Mesenteric fat pad (tissue), 1 donor: Measurements from ENCODE around the gene TGOLN2. TPM values are rescaled to one million over a fixed set of nuclear protein-coding genes. Genes with fewer than 3 reads are reported as not detected.

Experiments used
- total RNA-seq: library from RNA; stranded (reverse); fragmentation: NEBNext Ultra II Directional; extraction: Animal tissue kit (Norgen Biotek cat#: 25700); gene quantifications from one replicate; pipeline ENCODE4 v1.2.1, GENCODE V29; 2021
- donor health status: DM: yes; HTN: yes; CAD: no.

TGOLN2 gene
- total RNA-seq, 1 donor from 2014 or later: 128 TPM

Other genes starting within 250 kb of the TGOLN2 start
- gene TCF7L1, start 194.6 kb downstream of the TGOLN2 start, total RNA-seq: 27.8 TPM
- gene RETSAT, start 26.5 kb upstream of the TGOLN2 start, total RNA-seq: 554 TPM
- gene ELMOD3, start 26.8 kb upstream of the TGOLN2 start, total RNA-seq: 47.7 TPM
- 124 TPM for gene CAPG, start 82.4 kb upstream of the TGOLN2 start, total RNA-seq
- not detected for gene SH2D6, start 90.7 kb upstream of the TGOLN2 start, total RNA-seq
- 494 TPM for gene MAT2A, start 211.2 kb upstream of the TGOLN2 start, total RNA-seq
- 45.6 TPM for gene GGCX, start 233.5 kb upstream of the TGOLN2 start, total RNA-seq
- gene VAMP8, start 249.6 kb upstream of the TGOLN2 start, total RNA-seq: 73.3 TPM